Mesenchymal stem cell (in vitro differentiated cells and primary cell): ENCODE data around the gene RBM23.
"Not testable (repeated sequence)": the region's sequence is repeated elsewhere in the genome, so short reads cannot be mapped to it uniquely, and the experiment has no call there.

Source experiments
- DNase-seq: peaks from one replicate; pipeline ENCODE4 v3.0.0-alpha.2; 2013
- H2AFZ ChIP-seq: one replicate; pipeline ENCODE4 v1.6.1; 2013; ENCODE audit warnings: low read depth, mild to moderate bottlenecking, control low read depth, inconsistent platforms, low read length, moderate library complexity
- H2AK5ac ChIP-seq: 2 replicates; pipeline ENCODE4 v1.6.1; 2013; ENCODE audit warnings: low read length, moderate library complexity, mild to moderate bottlenecking, inconsistent platforms; ENCODE audit not compliant: severe bottlenecking
- H2BK120ac ChIP-seq: one replicate; pipeline ENCODE4 v1.6.1; 2013; ENCODE audit warnings: low read depth, mild to moderate bottlenecking, inconsistent platforms, low read length, moderate library complexity
- H2BK12ac ChIP-seq, 2 experiments: one replicate each; pipeline ENCODE4 v1.6.1; 2013; ENCODE audit warnings: inconsistent platforms in 2 of 2, low read length in 2 of 2, mild to moderate bottlenecking in 2 of 2, moderate library complexity in 2 of 2, control low read depth in 1 of 2
- H2BK15ac ChIP-seq: one replicate; pipeline ENCODE4 v1.6.1; 2013; ENCODE audit warnings: mild to moderate bottlenecking, low read depth, inconsistent platforms; ENCODE audit not compliant: poor library complexity, severe bottlenecking
- H2BK5ac ChIP-seq: 2 replicates; pipeline ENCODE4 v1.6.1; 2013; ENCODE audit warnings: low read depth, mild to moderate bottlenecking, low read length, control low read depth, inconsistent platforms; ENCODE audit not compliant: poor library complexity, severe bottlenecking
- H3K14ac ChIP-seq, 2 experiments: one replicate each; pipeline ENCODE4 v1.6.1; 2013; ENCODE audit warnings: inconsistent platforms in 2 of 2, low read length in 2 of 2, control low read depth in 1 of 2, mild to moderate bottlenecking in 1 of 2, moderate library complexity in 1 of 2
- H3K18ac ChIP-seq, 2 experiments: one replicate each; pipeline ENCODE4 v1.6.1; 2013; ENCODE audit warnings: inconsistent platforms in 2 of 2, low read length in 2 of 2, control low read depth in 1 of 2, low read depth in 1 of 2, mild to moderate bottlenecking in 1 of 2
- H3K23ac ChIP-seq, 2 experiments: one replicate each; pipeline ENCODE4 v1.6.1; 2013; ENCODE audit warnings: inconsistent platforms in 2 of 2, low read length in 2 of 2, mild to moderate bottlenecking in 2 of 2, moderate library complexity in 2 of 2, control low read depth in 1 of 2
- H3K27ac ChIP-seq: 2 replicates; pipeline ENCODE4 v1.5.1; 2013; ENCODE audit warnings: mild to moderate bottlenecking, moderate library complexity, low read length, control low read depth, inconsistent platforms; ENCODE audit not compliant: poor library complexity, severe bottlenecking
- H3K27me3 ChIP-seq, 2 experiments: 2 replicates each; pipeline versions ENCODE4 v1.6.1 to v1.7.0; 2013; ENCODE audit warnings: low read length in 2 of 2, mild to moderate bottlenecking in 2 of 2, moderate library complexity in 2 of 2, control low read depth in 1 of 2, inconsistent platforms in 1 of 2; ENCODE audit not compliant: control insufficient read depth in 1 of 2, insufficient read depth in 1 of 2
- H3K36me3 ChIP-seq, 2 experiments: 2 replicates each; pipeline versions ENCODE4 v1.6.1 to v1.7.0; 2013; ENCODE audit warnings: low read length in 2 of 2, control low read depth in 1 of 2, inconsistent platforms in 1 of 2, low read depth in 1 of 2, mild to moderate bottlenecking in 1 of 2; ENCODE audit not compliant: insufficient read depth in 2 of 2, control insufficient read depth in 1 of 2
- H3K4ac ChIP-seq, 2 experiments: one replicate each; pipeline ENCODE4 v1.6.1; 2013; ENCODE audit warnings: inconsistent platforms in 2 of 2, low read length in 2 of 2, mild to moderate bottlenecking in 2 of 2, moderate library complexity in 2 of 2, control low read depth in 1 of 2, low read depth in 1 of 2
- H3K4me1 ChIP-seq: 2 replicates; pipeline ENCODE4 v1.6.1; 2013; ENCODE audit warnings: low read depth, low read length, control low read depth; ENCODE audit not compliant: control insufficient read depth, insufficient read depth
- H3K4me2 ChIP-seq: 2 replicates; pipeline ENCODE4 v1.6.1; 2013; ENCODE audit warnings: low read length, mild to moderate bottlenecking, inconsistent platforms; ENCODE audit not compliant: poor library complexity, severe bottlenecking
- H3K4me3 ChIP-seq, 2 experiments: 2 replicates each; pipeline versions ENCODE4 v1.5.1 to v1.7.0; 2013; ENCODE audit warnings: low read length in 2 of 2, mild to moderate bottlenecking in 2 of 2, control low read depth in 1 of 2, low read depth in 1 of 2; ENCODE audit not compliant: insufficient read depth in 1 of 2
- H3K79me1 ChIP-seq: replicated peaks from 2 replicates; pipeline ENCODE4 v1.6.1; 2013; ENCODE audit warnings: mild to moderate bottlenecking, control low read depth, low read length, inconsistent platforms; ENCODE audit not compliant: poor library complexity, severe bottlenecking
- H3K9ac ChIP-seq: 2 replicates; pipeline ENCODE4 v1.7.0; 2013; ENCODE audit warnings: mild to moderate bottlenecking, low read length, moderate library complexity
- H3K9me3 ChIP-seq: 2 replicates; pipeline ENCODE4 v1.7.0; 2013; ENCODE audit warnings: mild to moderate bottlenecking, low read length; ENCODE audit not compliant: control insufficient read depth
- H4K8ac ChIP-seq: one replicate; pipeline ENCODE4 v1.6.1; 2013; ENCODE audit warnings: inconsistent platforms, mild to moderate bottlenecking, low read length, moderate library complexity
- H4K91ac ChIP-seq: one replicate; pipeline ENCODE4 v1.6.1; 2013; ENCODE audit warnings: mild to moderate bottlenecking, low read length, inconsistent platforms
- WGBS: methylation state at CpG from one replicate; pipeline ENCODE4 v1.1.7; 2013; ENCODE audit warnings: mixed read lengths; 5-methylcytosine and 5-hydroxymethylcytosine counted together

Gene RBM23

DNA sequence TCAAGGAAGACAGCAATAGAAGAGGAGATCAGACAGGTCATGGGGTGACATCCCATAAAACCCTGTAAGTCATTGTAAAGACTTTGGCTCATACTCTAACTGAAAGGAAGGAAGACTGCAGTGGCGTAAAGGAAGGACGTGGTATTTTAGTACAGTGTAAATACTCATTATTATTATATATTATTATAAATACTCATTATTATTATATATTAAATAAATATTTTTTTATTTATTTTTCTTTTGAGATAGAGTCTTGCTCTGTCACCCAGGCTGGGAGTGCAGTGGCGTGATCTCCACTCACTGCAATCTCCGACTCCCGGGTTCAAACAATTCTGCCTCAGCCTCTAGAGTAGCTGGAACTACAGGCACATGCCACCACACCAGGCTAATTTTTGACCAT lies 62.5 kb downstream of the RBM23 start:
- Histone ChIP-seq H2AFZ (no peak overlapping the region), H3K4me2 (no peak overlapping the region), H2AK5ac (no peak overlapping the region), H3K4me3 (no peak overlapping the region), H3K4ac (no peak overlapping the region), H3K27me3 (no peaks in the 10 kb centered on the region), H2BK15ac (no peak overlapping the region), H3K9ac (no peak overlapping the region), H3K9me3 (no peaks in the 10 kb centered on the region), H3K27ac (no peak overlapping the region), H2BK12ac (no peak overlapping the region), H2BK5ac (no peak overlapping the region), H3K79me1 (no peaks in the 10 kb centered on the region), H3K18ac (no peak overlapping the region), H3K23ac (no peak overlapping the region), H3K4me1 (peaks cover 5% of the 10 kb centered on the region), H2BK120ac (no peak overlapping the region), H4K8ac (no peak overlapping the region), H4K91ac (no peak overlapping the region), H3K14ac (no peak overlapping the region), H3K36me3 (no peaks in the 10 kb centered on the region)
- 100% methylated on average over 3 of the region's 5 CpGs for WGBS
- DNase-seq = no peak

GRCh38 chr14:22854963-22855724 lies 63.8 kb downstream of the RBM23 start:
- Histone ChIP-seq H3K4me3 (no peak overlapping the region), H3K23ac (no peak overlapping the region), H2AK5ac (no peak overlapping the region), H3K14ac (no peak overlapping the region), H3K9me3 (no peaks in the 10 kb centered on the region), H3K4me1 (peaks cover 15% of the 10 kb centered on the region), H3K79me1 (no peaks in the 10 kb centered on the region), H2BK120ac (no peak overlapping the region), H2AFZ (no peak overlapping the region), H2BK5ac (no peak overlapping the region), H3K27me3 (no peaks in the 10 kb centered on the region), H3K36me3 (no peaks in the 10 kb centered on the region), H3K18ac (no peak overlapping the region), H3K4ac (no peak overlapping the region), H2BK15ac (no peak overlapping the region), H4K8ac (no peak overlapping the region), H3K9ac (no peak overlapping the region), H2BK12ac (no peak overlapping the region), H4K91ac (no peak overlapping the region), H3K27ac (no peak overlapping the region), H3K4me2 (no peak overlapping the region)
- no peak for DNase-seq
- WGBS = 87% methylated on average over 6 of the region's 8 CpGs

- not testable (repeated sequence) for H3K4me3 ChIP-seq, H3K9me3 ChIP-seq, H3K4ac ChIP-seq, H3K36me3 ChIP-seq, H4K91ac ChIP-seq, H3K18ac ChIP-seq, H2BK15ac ChIP-seq, H2BK12ac ChIP-seq, H3K79me1 ChIP-seq, H4K8ac ChIP-seq, H2AK5ac ChIP-seq, H3K4me2 ChIP-seq, H3K14ac ChIP-seq, H2AFZ ChIP-seq, DNase-seq, H3K27ac ChIP-seq, H2BK5ac ChIP-seq, H2BK120ac ChIP-seq, H3K9ac ChIP-seq, H3K23ac ChIP-seq, H3K27me3 ChIP-seq
- H3K4me1 ChIP-seq = peaks cover 19% of the 10 kb centered on the region
- WGBS = 99% methylated on average over 11 of the region's 11 CpGs
Measured at GRCh38 chr14:22854296-22854695, 64.7 kb downstream of the RBM23 start.

- Histone ChIP-seq H3K4me2 (peak overlapping the region; percentile 69), H2AFZ (peak overlapping the region; percentile 94), H3K27ac (no peak overlapping the region), H3K9ac (peak overlapping the region; percentile 90), H3K4ac (peak overlapping the region; percentile 7 to 67), H3K79me1 (no peaks in the 10 kb centered on the region), H2BK5ac (no peak overlapping the region), H4K8ac (peak overlapping the region; percentile 83), H3K18ac (peak overlapping the region; percentile 17 to 92), H3K27me3 (no peaks in the 10 kb centered on the region), H2AK5ac (no peak overlapping the region), H2BK12ac (peak overlapping the region; percentile 18 to 33), H4K91ac (peak overlapping the region; percentile 15), H3K4me1 (peaks cover 30% of the 10 kb centered on the region), H3K14ac (no peak overlapping the region), H2BK120ac (no peak overlapping the region), H3K9me3 (no peaks in the 10 kb centered on the region), H3K36me3 (peaks cover 0 to 5% of the 10 kb centered on the region in 2 experiments), H3K4me3 (peak overlapping the region in 1 of 2 experiments; percentile 72), H2BK15ac (peak overlapping the region; percentile 60), H3K23ac (peak overlapping the region in 1 of 2 experiments; percentile 81)
- peak; percentile 84 for DNase-seq
- WGBS = 6% methylated on average over 17 of the region's 20 CpGs
Measured at GRCh38 chr14:22852940-22853767, 65.8 kb downstream of the RBM23 start.
